HepG2 (cell line): Measurements from ENCODE around the gene MMD2.

ENCODE experiments used
- CEBPB ChIP-seq: IDR thresholded peaks from 2 replicates; pipeline ENCODE4 v1.6.1; 2011; ENCODE audit warnings: low read depth, low read length, improper control_type of control experiment, borderline replicate concordance
- JDP2 ChIP-seq: sonication (generic); formaldehyde crosslinking; IDR thresholded peaks from 2 replicates; pipeline ENCODE4 v1.8.1; 2022; ENCODE audit warnings: missing genetic modification reagents, borderline replicate concordance
- MED13 ChIP-seq: sonication (generic); formaldehyde crosslinking; IDR thresholded peaks from 2 replicates; pipeline ENCODE4 v1.5.0; 2020; ENCODE audit warnings: missing genetic modification reagents
- YY1 ChIP-seq: IDR thresholded peaks from 2 replicates; pipeline ENCODE4 v1.6.1; 2011; ENCODE audit warnings: low read length, low read depth, moderate library complexity, mild to moderate bottlenecking; ENCODE audit not compliant: insufficient read depth, insufficient replicate concordance
- ZSCAN20 ChIP-seq: sonication (generic); formaldehyde crosslinking; IDR thresholded peaks from 2 replicates; pipeline ENCODE4 v1.4.0; 2020; ENCODE audit warnings: missing genetic modification reagents, mild to moderate bottlenecking, borderline replicate concordance
- TF ChIP-seq, protein P1 (sequence below): sonication (generic); formaldehyde crosslinking; IDR thresholded peaks from 2 replicates; pipeline ENCODE4 v1.5.0; 2020; ENCODE audit warnings: mild to moderate bottlenecking, missing genetic modification reagents, moderate library complexity
- TF ChIP-seq, protein P2 (sequence below): sonication (generic); formaldehyde crosslinking; IDR thresholded peaks from 2 replicates; pipeline ENCODE4 v1.8.1; 2023; ENCODE audit warnings: mild to moderate bottlenecking, missing genetic modification reagents
- TF ChIP-seq, protein P3 (sequence below): sonication (generic); formaldehyde crosslinking; IDR thresholded peaks from 2 replicates; pipeline ENCODE4 v1.8.1; 2022; ENCODE audit warnings: low read depth, mild to moderate bottlenecking, missing genetic modification reagents

GRCh38 chr7:4873071-4873944 lies 85.7 kb downstream of the MMD2 start:
- TF ChIP-seq, protein P1, sequence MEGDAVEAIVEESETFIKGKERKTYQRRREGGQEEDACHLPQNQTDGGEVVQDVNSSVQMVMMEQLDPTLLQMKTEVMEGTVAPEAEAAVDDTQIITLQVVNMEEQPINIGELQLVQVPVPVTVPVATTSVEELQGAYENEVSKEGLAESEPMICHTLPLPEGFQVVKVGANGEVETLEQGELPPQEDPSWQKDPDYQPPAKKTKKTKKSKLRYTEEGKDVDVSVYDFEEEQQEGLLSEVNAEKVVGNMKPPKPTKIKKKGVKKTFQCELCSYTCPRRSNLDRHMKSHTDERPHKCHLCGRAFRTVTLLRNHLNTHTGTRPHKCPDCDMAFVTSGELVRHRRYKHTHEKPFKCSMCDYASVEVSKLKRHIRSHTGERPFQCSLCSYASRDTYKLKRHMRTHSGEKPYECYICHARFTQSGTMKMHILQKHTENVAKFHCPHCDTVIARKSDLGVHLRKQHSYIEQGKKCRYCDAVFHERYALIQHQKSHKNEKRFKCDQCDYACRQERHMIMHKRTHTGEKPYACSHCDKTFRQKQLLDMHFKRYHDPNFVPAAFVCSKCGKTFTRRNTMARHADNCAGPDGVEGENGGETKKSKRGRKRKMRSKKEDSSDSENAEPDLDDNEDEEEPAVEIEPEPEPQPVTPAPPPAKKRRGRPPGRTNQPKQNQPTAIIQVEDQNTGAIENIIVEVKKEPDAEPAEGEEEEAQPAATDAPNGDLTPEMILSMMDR (CRISPR knock-in tag), result no peak
- TF ChIP-seq ZSCAN20 (CRISPR knock-in tag) (no peak), YY1 (no peak), MED13 (CRISPR knock-in tag) (no peak), JDP2 (CRISPR knock-in tag) (no peak), CEBPB (no peak)
- TF ChIP-seq, protein P2, sequence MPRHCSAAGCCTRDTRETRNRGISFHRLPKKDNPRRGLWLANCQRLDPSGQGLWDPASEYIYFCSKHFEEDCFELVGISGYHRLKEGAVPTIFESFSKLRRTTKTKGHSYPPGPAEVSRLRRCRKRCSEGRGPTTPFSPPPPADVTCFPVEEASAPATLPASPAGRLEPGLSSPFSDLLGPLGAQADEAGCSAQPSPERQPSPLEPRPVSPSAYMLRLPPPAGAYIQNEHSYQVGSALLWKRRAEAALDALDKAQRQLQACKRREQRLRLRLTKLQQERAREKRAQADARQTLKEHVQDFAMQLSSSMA (CRISPR knock-in tag), result no peak
- TF ChIP-seq, protein P3, sequence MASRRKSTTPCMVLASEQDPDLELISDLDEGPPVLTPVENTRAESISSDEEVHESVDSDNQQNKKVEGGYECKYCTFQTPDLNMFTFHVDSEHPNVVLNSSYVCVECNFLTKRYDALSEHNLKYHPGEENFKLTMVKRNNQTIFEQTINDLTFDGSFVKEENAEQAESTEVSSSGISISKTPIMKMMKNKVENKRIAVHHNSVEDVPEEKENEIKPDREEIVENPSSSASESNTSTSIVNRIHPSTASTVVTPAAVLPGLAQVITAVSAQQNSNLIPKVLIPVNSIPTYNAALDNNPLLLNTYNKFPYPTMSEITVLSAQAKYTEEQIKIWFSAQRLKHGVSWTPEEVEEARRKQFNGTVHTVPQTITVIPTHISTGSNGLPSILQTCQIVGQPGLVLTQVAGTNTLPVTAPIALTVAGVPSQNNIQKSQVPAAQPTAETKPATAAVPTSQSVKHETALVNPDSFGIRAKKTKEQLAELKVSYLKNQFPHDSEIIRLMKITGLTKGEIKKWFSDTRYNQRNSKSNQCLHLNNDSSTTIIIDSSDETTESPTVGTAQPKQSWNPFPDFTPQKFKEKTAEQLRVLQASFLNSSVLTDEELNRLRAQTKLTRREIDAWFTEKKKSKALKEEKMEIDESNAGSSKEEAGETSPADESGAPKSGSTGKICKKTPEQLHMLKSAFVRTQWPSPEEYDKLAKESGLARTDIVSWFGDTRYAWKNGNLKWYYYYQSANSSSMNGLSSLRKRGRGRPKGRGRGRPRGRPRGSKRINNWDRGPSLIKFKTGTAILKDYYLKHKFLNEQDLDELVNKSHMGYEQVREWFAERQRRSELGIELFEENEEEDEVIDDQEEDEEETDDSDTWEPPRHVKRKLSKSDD (CRISPR knock-in tag), result no peak
